Transverse colon (tissue), 4 donors: ENCODE data around the gene CALB2. TPM values are rescaled to one million over a fixed set of nuclear protein-coding genes. Genes with fewer than 3 reads are reported as not detected.
"Not testable (repeated sequence)": the region's sequence is repeated elsewhere in the genome, so short reads cannot be mapped to it uniquely, and the experiment has no call there.

ENCODE experiments used
- DNase-seq: peaks from one replicate; pipeline ENCODE4 v3.0.0-alpha.2; 2019
- H3K27ac ChIP-seq, 4 donors: fragments of 200-600 bp; sonication (generic); 2 replicates each; pipeline ENCODE4 v1.5.1; 2016 to 2018; ENCODE audit warnings: inconsistent platforms in 4 of 4
- H3K27me3 ChIP-seq: fragments of 200-600 bp; sonication (generic); 2 replicates; pipeline ENCODE4 v1.5.1; 2017; ENCODE audit warnings: inconsistent platforms
- H3K36me3 ChIP-seq, 4 donors: fragments of 200-600 bp; sonication (generic); 2 replicates each; pipeline ENCODE4 v1.5.1; 2017 to 2019; ENCODE audit warnings: inconsistent platforms in 4 of 4
- H3K4me1 ChIP-seq, 4 donors: fragments of 200-600 bp; sonication (generic); 2 replicates each; pipeline ENCODE4 v1.5.1; 2017 to 2020; ENCODE audit warnings: inconsistent platforms in 4 of 4
- H3K4me3 ChIP-seq, 4 donors: fragments of 200-600 bp; sonication (generic); 1 replicate in 1 of 4; 2 replicates in 3 of 4; pipeline versions ENCODE4 v1.5.1 to v1.6.1; 2017 to 2019; ENCODE audit warnings: inconsistent platforms in 4 of 4
- H3K9me3 ChIP-seq, 2 donors: fragments of 200-600 bp; sonication (generic); 2 replicates each; pipeline ENCODE4 v1.5.1; 2017 to 2019; ENCODE audit warnings: inconsistent platforms in 2 of 2
- CTCF ChIP-seq, 5 experiments: fragments of 200-600 bp in 3 of 5; fragments of 450-650 bp in 2 of 5; sonication (generic) in 3 of 5; IDR thresholded peaks; 1 replicate in 2 of 5; 2 replicates in 3 of 5; pipeline ENCODE4 v1.5.1; 2016 to 2017; ENCODE audit warnings: antibody characterized with exemption in 5 of 5, inconsistent platforms in 3 of 5, mild to moderate bottlenecking in 2 of 5, moderate library complexity in 1 of 5
- EP300 ChIP-seq: sonication (generic); formaldehyde crosslinking; IDR thresholded peaks from one replicate; pipeline ENCODE4 v1.6.1; 2017; ENCODE audit warnings: antibody characterized with exemption, low read depth
- POLR2A ChIP-seq: fragments of 450-650 bp; IDR thresholded peaks from one replicate; pipeline ENCODE4 v1.6.1; 2016; ENCODE audit warnings: antibody characterized with exemption, mild to moderate bottlenecking, moderate library complexity
- POLR2AphosphoS5 ChIP-seq, 3 donors: sonication (generic); formaldehyde crosslinking; IDR thresholded peaks; one replicate each; pipeline ENCODE4 v1.6.1; 2016; ENCODE audit warnings: antibody characterized with exemption in 3 of 3
- WGBS, 2 donors: methylation state at CpG; one replicate each; pipeline ENCODE4 v1.1.5; 2018; ENCODE audit warnings: low coverage in 1 of 2; 5-methylcytosine and 5-hydroxymethylcytosine counted together
- in situ Hi-C, 4 donors: fragments of 200-750 bp; cut with MboI; loops; one replicate each; pipeline versions ENCODE4 v1.15.0 to v1.15.1; 2017; ENCODE audit warnings: low sequenced_read_pairs in 3 of 4, low pct_ligation_motif_present in 1 of 4, low pct_unique_long_range_greater_than_20kb in 1 of 4
- intact Hi-C: fragments of 100-400 bp; cut with DNase I; formaldehyde crosslinking; loops from one replicate; pipeline ENCODE4 v1.15.1; 2023; ENCODE audit warnings: low total_unique reads
- total RNA-seq, 4 donors: library from RNA; depleted of rRNA; stranded (reverse); fragments of >200 nt; gene quantifications; one replicate each; pipeline ENCODE4 v1.1.0, GENCODE V29; 2016

Gene CALB2
- total RNA-seq, 4 donors from 2014 or later, result 2.0 to 4.0 (median 4.0) TPM; not detected in 1

- intact Hi-C loops (no loop called here), in situ Hi-C loops (no loop called here)
- Histone ChIP-seq H3K27ac (no peak overlapping the region), H3K9me3 (no peaks in the 10 kb centered on the region), H3K4me3 (no peak overlapping the region), H3K36me3 (no peaks in the 10 kb centered on the region), H3K4me1 (peaks cover 0 to 3% (median under 1%) of the 10 kb centered on the region in 4 donors), H3K27me3 (peaks cover 7% of the 10 kb centered on the region)
- DNase-seq, result no peak
- 60 to 65% methylated on average over 1 of the region's 1 CpG for WGBS, 2 donors
- TF ChIP-seq POLR2AphosphoS5 (IDR thresholded peaks at IDR 0.05) (no peak), EP300 (no peak), CTCF (IDR thresholded peaks at IDR 0.05) (no peak)
These were observed 5.5 kb upstream of the CALB2 start for GRCh38 chr16:71352963-71353460.

DNA sequence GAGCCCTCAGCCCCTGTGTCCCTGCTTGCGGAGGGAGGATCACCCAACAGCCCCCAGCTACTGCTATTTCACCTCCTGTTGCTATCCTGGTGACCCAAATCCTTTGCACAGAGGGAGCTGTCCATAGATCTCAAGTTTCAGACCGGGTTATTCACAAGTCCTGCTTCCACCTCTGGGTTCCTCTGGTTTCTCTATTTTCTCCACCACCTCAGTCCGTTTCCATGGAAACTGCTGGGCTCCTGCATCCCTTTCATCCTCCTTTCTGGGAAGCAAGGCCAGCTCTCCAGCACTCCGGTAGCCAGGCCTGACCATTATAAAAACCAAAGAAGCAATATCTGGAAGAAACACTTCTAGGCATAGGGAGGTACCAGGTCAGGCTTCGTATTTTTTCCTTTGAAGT is 4.8 kb upstream of the CALB2 start:
- Histone ChIP-seq H3K27ac (no peak overlapping the region), H3K36me3 (no peaks in the 10 kb centered on the region), H3K27me3 (peaks cover 9% of the 10 kb centered on the region), H3K4me1 (peaks cover 0 to 10% (median 3%) of the 10 kb centered on the region in 4 donors), H3K4me3 (no peak overlapping the region), H3K9me3 (no peaks in the 10 kb centered on the region)
- 24 to 60% methylated on average over 2 to 5 of the region's 5 CpGs for WGBS, 2 donors
- intact Hi-C loops (no loop called here), in situ Hi-C loops (no loop called here)
- no peak for DNase-seq
- no peak for TF ChIP-seq EP300
- TF ChIP-seq CTCF (IDR thresholded peaks at IDR 0.05), result no peak
- TF ChIP-seq POLR2AphosphoS5 (IDR thresholded peaks at IDR 0.05), result no peak
- no peak for TF ChIP-seq POLR2A

DNA sequence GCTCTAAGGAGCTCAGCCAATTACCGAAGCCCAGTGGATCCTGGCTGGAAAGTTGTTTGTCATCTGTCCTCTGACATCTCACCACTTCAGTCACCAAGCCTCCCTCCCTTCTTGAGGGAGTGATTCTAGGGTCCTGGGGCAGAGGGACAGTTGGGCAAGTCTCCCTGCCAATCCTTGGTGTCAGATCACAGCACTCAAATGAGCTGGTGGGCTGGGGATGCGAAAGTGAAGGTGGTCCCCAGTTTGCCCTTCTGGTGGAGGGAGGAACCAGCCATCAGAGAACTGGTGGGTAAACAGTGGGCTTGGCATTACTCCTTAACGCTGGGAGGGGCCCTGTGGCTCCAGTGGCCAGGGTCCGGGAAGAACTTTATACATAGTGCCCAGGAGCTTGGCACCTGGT is 4.4 kb upstream of the CALB2 start:
- in situ Hi-C loops, result no loop called here
- Histone ChIP-seq H3K36me3 (no peaks in the 10 kb centered on the region), H3K4me1 (peaks cover 0 to 11% (median 4%) of the 10 kb centered on the region in 4 donors), H3K4me3 (no peak overlapping the region), H3K27me3 (peaks cover 14% of the 10 kb centered on the region), H3K9me3 (no peaks in the 10 kb centered on the region), H3K27ac (no peak overlapping the region)
- TF ChIP-seq EP300, result no peak
- WGBS, 2 donors, result 76 to 100% methylated on average over 1 to 4 of the region's 4 CpGs
- no peak for DNase-seq
- intact Hi-C loops, result no loop called here

GRCh38 chr16:71356051-71356740 is 2.3 kb upstream of the CALB2 start:
- H3K4me3 ChIP-seq, result no peak overlapping the region
- intact Hi-C loops, result no loop called here
- H3K36me3 ChIP-seq, result no peaks in the 10 kb centered on the region
- peaks cover 32% of the 10 kb centered on the region for H3K27me3 ChIP-seq
- no peak for DNase-seq
- H3K9me3 ChIP-seq, result no peaks in the 10 kb centered on the region
- H3K4me1 ChIP-seq, result peaks cover 0 to 11% (median 4%) of the 10 kb centered on the region in 4 donors
- in situ Hi-C loops, result no loop called here
- TF ChIP-seq POLR2AphosphoS5 (IDR thresholded peaks at IDR 0.05), result no peak
- TF ChIP-seq POLR2A, result no peak
- TF ChIP-seq EP300, result no peak
- TF ChIP-seq CTCF (IDR thresholded peaks at IDR 0.05), result no peak
- WGBS, 2 donors, result 60 to 100% methylated on average over 1 to 7 of the region's 7 CpGs
- H3K27ac ChIP-seq, result no peak overlapping the region

GRCh38 chr16:71356936-71357335 is 1.6 kb upstream of the CALB2 start:
- DNase-seq, in situ Hi-C loops, H3K4me3 ChIP-seq, H3K27ac ChIP-seq, H3K36me3 ChIP-seq, intact Hi-C loops, H3K9me3 ChIP-seq: not testable (repeated sequence)
- Histone ChIP-seq H3K4me1 (peaks cover 0 to 11% (median 4%) of the 10 kb centered on the region in 4 donors), H3K27me3 (peaks cover 32% of the 10 kb centered on the region)
- WGBS, 2 donors, result 100% methylated on average over 1 of the region's 4 CpGs; no CpG with 5 or more reads in 1 of the 2 donors
